ENCODE results near the gene DNAJC4.

DNAJC4 gene

GRCh38 chr11:64208796-64209562 is 21.4 kb upstream of the DNAJC4 start:
- DNase-seq, result no peak

- no peak for DNase-seq
These were observed 20.8 kb upstream of the DNAJC4 start for GRCh38 chr11:64209563-64209843.

- DNase-seq, result no peak
These were observed 19.9 kb upstream of the DNAJC4 start for GRCh38 chr11:64210301-64211020.

GRCh38 chr11:64211181-64211872 is 19.0 kb upstream of the DNAJC4 start:
- DNase-seq, result no peak

- no peak for DNase-seq
These were observed 13.5 kb upstream of the DNAJC4 start for GRCh38 chr11:64216879-64217278.

- no peak for DNase-seq
These were observed 11.6 kb upstream of the DNAJC4 start for GRCh38 chr11:64218628-64219353.

- DNase-seq, result no peak
These were observed 11.0 kb upstream of the DNAJC4 start for GRCh38 chr11:64219354-64219684.

- no peak for DNase-seq
These were observed 10.6 kb upstream of the DNAJC4 start for GRCh38 chr11:64219755-64220154.

GRCh38 chr11:64220271-64220670 is 10.1 kb upstream of the DNAJC4 start:
- DNase-seq, result no peak

- no peak for DNase-seq
These were observed 9.6 kb upstream of the DNAJC4 start for GRCh38 chr11:64220798-64221197.

- DNase-seq, result no peak
These were observed 7.7 kb upstream of the DNAJC4 start for GRCh38 chr11:64222651-64223000.

- no peak for DNase-seq
These were observed 7.2 kb upstream of the DNAJC4 start for GRCh38 chr11:64223001-64223651.

GRCh38 chr11:64224151-64224890 is 6.0 kb upstream of the DNAJC4 start:
- DNase-seq, result no peak

- DNase-seq, result peak in 1 of 5 experiments; percentile 25
These were observed 5.3 kb upstream of the DNAJC4 start for GRCh38 chr11:64224891-64225607.

GRCh38 chr11:64225608-64226506 is 4.5 kb upstream of the DNAJC4 start, which contains the start of the genes NUDT22 and TRPT1:
Gene NUDT22, plus strand, starts transcription at chr11:64226274. Its CDS starts 379 bp downstream, at chr11:64226653.
Gene TRPT1, minus strand, starts transcription at chr11:64226186. Its CDS starts 326 bp downstream, at chr11:64225860.
- peak; percentile 83 to 91 (median 87) for DNase-seq

- peak in 3 of 5 experiments; percentile 52 to 84 (median 59) for DNase-seq
These were observed 3.8 kb upstream of the DNAJC4 start for GRCh38 chr11:64226507-64227051.

- DNase-seq, result no peak
These were observed 2.9 kb upstream of the DNAJC4 start for GRCh38 chr11:64227405-64227956.

- no peak for DNase-seq
These were observed 1.1 kb upstream of the DNAJC4 start for GRCh38 chr11:64229090-64229743.

GRCh38 chr11:64229744-64230170 is 591 bp upstream of the DNAJC4 start:
- no peak for DNase-seq

All from T-helper 2 cell (primary cell).